A673 (cell line): ENCODE data around the gene PKD1. TPM values are rescaled to one million over a fixed set of nuclear protein-coding genes. Genes with fewer than 3 reads are reported as not detected.
"Not testable (repeated sequence)": the region's sequence is repeated elsewhere in the genome, so short reads cannot be mapped to it uniquely, and the experiment has no call there.

Experiments
- BruUV-seq: library from RNA; stranded (reverse); fragments of 400-500 nt; replicated peaks from 2 replicates; lab custom pipeline; 2021; lab: Mats Ljungman, UMichigan
- CTCF ChIA-PET: fragments of 300-600 bp; sonication (Branson Sonifier 250); formaldehyde crosslinking; loops from one replicate; lab custom pipeline; 2022; ENCODE audit warnings: antibody characterized with exemption; lab: Charles Lee
- POLR2A ChIA-PET: fragments of 300-600 bp; sonication (Branson Sonifier 250); formaldehyde crosslinking; loops from one replicate; lab custom pipeline; 2022; ENCODE audit warnings: antibody characterized with exemption; ENCODE audit not compliant: low non-redundant PET; lab: Charles Lee
- DNase-seq: peaks from one replicate; pipeline ENCODE4 v3.0.0-alpha.2; 2015; ENCODE audit warnings: low spot score
- H3K27ac ChIP-seq: fragments of 200-600 bp; sonication (generic); 2 replicates; pipeline ENCODE4 v1.5.1; 2016; ENCODE audit warnings: mixed run types, low read depth, mild to moderate bottlenecking, mixed read lengths, antibody characterized with exemption, low read length; ENCODE audit not compliant: poor library complexity, severe bottlenecking
- H3K27me3 ChIP-seq: fragments of 200-600 bp; sonication (generic); replicated peaks from 2 replicates; pipeline ENCODE4 v1.6.1; 2017; ENCODE audit warnings: mixed run types, low read depth, mild to moderate bottlenecking, mixed read lengths, antibody characterized with exemption, low read length; ENCODE audit not compliant: insufficient read depth, poor library complexity
- H3K36me3 ChIP-seq: fragments of 200-600 bp; sonication (generic); 2 replicates; pipeline ENCODE4 v1.6.1; 2016; ENCODE audit warnings: mixed run types, mild to moderate bottlenecking, mixed read lengths, antibody characterized with exemption, low read length; ENCODE audit not compliant: insufficient read depth, poor library complexity, severe bottlenecking
- H3K4me1 ChIP-seq: fragments of 200-600 bp; sonication (generic); 2 replicates; pipeline ENCODE4 v1.6.1; 2017; ENCODE audit warnings: mixed run types, mild to moderate bottlenecking, mixed read lengths, antibody characterized with exemption, low read length; ENCODE audit not compliant: insufficient read depth, poor library complexity, severe bottlenecking
- H3K4me3 ChIP-seq: fragments of 200-600 bp; sonication (generic); 2 replicates; pipeline ENCODE4 v1.5.1; 2016; ENCODE audit warnings: low read depth, mixed run types, mild to moderate bottlenecking, mixed read lengths, low read length; ENCODE audit not compliant: poor library complexity, severe bottlenecking
- H3K9me3 ChIP-seq: fragments of 200-600 bp; sonication (generic); 2 replicates; pipeline ENCODE4 v1.6.1; 2016; ENCODE audit warnings: mixed run types, low read depth, mild to moderate bottlenecking, mixed read lengths, antibody characterized with exemption, low read length; ENCODE audit not compliant: poor library complexity, severe bottlenecking
- intact Hi-C: fragments of 100-400 bp; cut with micrococcal nuclease; formaldehyde crosslinking; loops from one replicate; pipeline ENCODE4 v1.10.0; 2022; ENCODE audit not compliant: unreplicated experiment
- total RNA-seq: library from RNA; stranded (reverse); gene quantifications from 2 replicates; pipeline ENCODE4 v1.2.3, GENCODE V29; 2021

PKD1 gene
- total RNA-seq, 1 experiment from 2014 or later: 121 TPM

GRCh38 chr16:2108446-2109270 lies 27.0 kb downstream of the PKD1 start:
- POLR2A ChIA-PET: not testable (repeated sequence)

GRCh38 chr16:2107791-2108125 lies 27.9 kb downstream of the PKD1 start:
- H3K4me3 ChIP-seq, BruUV-seq, H3K27ac ChIP-seq, H3K27me3 ChIP-seq, CTCF ChIA-PET, H3K4me1 ChIP-seq, DNase-seq, intact Hi-C loops, H3K9me3 ChIP-seq, POLR2A ChIA-PET, H3K36me3 ChIP-seq: not testable (repeated sequence)

More at GRCh38 chr16:2108446-2109270, 27.0 kb downstream of the PKD1 start:
- H3K36me3 ChIP-seq, BruUV-seq, intact Hi-C loops, CTCF ChIA-PET, DNase-seq, H3K4me3 ChIP-seq, H3K9me3 ChIP-seq, H3K4me1 ChIP-seq, H3K27ac ChIP-seq, H3K27me3 ChIP-seq: not testable (repeated sequence)

GRCh38 chr16:2107121-2107790 lies 28.4 kb downstream of the PKD1 start:
- H3K9me3 ChIP-seq, DNase-seq, intact Hi-C loops, H3K27me3 ChIP-seq, BruUV-seq, POLR2A ChIA-PET, H3K4me1 ChIP-seq, CTCF ChIA-PET, H3K36me3 ChIP-seq, H3K27ac ChIP-seq, H3K4me3 ChIP-seq: not testable (repeated sequence)

GRCh38 chr16:2106211-2106610 lies 29.5 kb downstream of the PKD1 start:
- H3K4me1 ChIP-seq, intact Hi-C loops, H3K36me3 ChIP-seq, H3K4me3 ChIP-seq, BruUV-seq, H3K27me3 ChIP-seq, H3K9me3 ChIP-seq, H3K27ac ChIP-seq, CTCF ChIA-PET, DNase-seq, POLR2A ChIA-PET: not testable (repeated sequence)

GRCh38 chr16:2105769-2106168 lies 29.9 kb downstream of the PKD1 start:
- H3K4me1 ChIP-seq, POLR2A ChIA-PET, intact Hi-C loops, H3K9me3 ChIP-seq, H3K36me3 ChIP-seq, H3K4me3 ChIP-seq, BruUV-seq, H3K27me3 ChIP-seq, DNase-seq, H3K27ac ChIP-seq: not testable (repeated sequence)
- CTCF ChIA-PET: interaction anchor here (0.6 kb wide), 1 partner anchor 36 kb away, joined by 5 read pairs; no protein-coding TSS in a partner anchor

- H3K4me1 ChIP-seq, H3K9me3 ChIP-seq, intact Hi-C loops, H3K36me3 ChIP-seq, BruUV-seq, POLR2A ChIA-PET, H3K27ac ChIP-seq, H3K27me3 ChIP-seq, DNase-seq, H3K4me3 ChIP-seq: not testable (repeated sequence)
- CTCF ChIA-PET: interaction anchor here (0.6 kb wide), 1 partner anchor 36 kb away, joined by 5 read pairs; no protein-coding TSS in a partner anchor
These were observed 30.4 kb downstream of the PKD1 start for GRCh38 chr16:2105291-2105690.

GRCh38 chr16:2104464-2104863 lies 31.2 kb downstream of the PKD1 start:
- POLR2A ChIA-PET, CTCF ChIA-PET, H3K4me1 ChIP-seq: not testable (repeated sequence)

More at GRCh38 chr16:2104464-2104863, 31.2 kb downstream of the PKD1 start:
- intact Hi-C loops, H3K27me3 ChIP-seq, H3K9me3 ChIP-seq, DNase-seq, H3K4me3 ChIP-seq, H3K27ac ChIP-seq, H3K36me3 ChIP-seq, BruUV-seq: not testable (repeated sequence)
